Gastrocnemius medialis (tissue), 4 donors: ENCODE data around the gene PDE9A. TPM values are rescaled to one million over a fixed set of nuclear protein-coding genes. Genes with fewer than 3 reads are reported as not detected.
"Not testable (repeated sequence)": the region's sequence is repeated elsewhere in the genome, so short reads cannot be mapped to it uniquely, and the experiment has no call there.

Experiments
- ATAC-seq, 2 donors: fragments of 150-250 bp; one replicate each; pipeline ENCODE4 v1.9.1; 2016
- DNase-seq, 2 donors: peaks; one replicate each; pipeline ENCODE4 v3.0.0-alpha.2; 2019
- H3K27ac ChIP-seq, 4 donors: fragments of 200-600 bp; sonication (generic); 1 replicate in 1 of 4; 2 replicates in 3 of 4; pipeline ENCODE4 v1.5.1; 2016 to 2018; ENCODE audit warnings: mild to moderate bottlenecking in 2 of 4, moderate library complexity in 1 of 4
- H3K27me3 ChIP-seq, 3 donors: fragments of 200-600 bp; sonication (generic) in 2 of 3; 1 replicate in 1 of 3; 2 replicates in 2 of 3; pipeline versions ENCODE4 v1.5.1 to v1.6.0; 2016 to 2019; ENCODE audit warnings: mild to moderate bottlenecking in 1 of 3, moderate library complexity in 1 of 3
- H3K36me3 ChIP-seq, 2 donors: fragments of 200-600 bp; sonication (generic) in 1 of 2; one replicate each; pipeline ENCODE4 v1.5.1; 2017 to 2018
- H3K4me1 ChIP-seq, 2 donors: fragments of 200-600 bp; sonication (generic) in 1 of 2; one replicate each; pipeline ENCODE4 v1.5.1; 2016 to 2017; ENCODE audit warnings: mild to moderate bottlenecking in 2 of 2
- H3K4me3 ChIP-seq, 4 donors: fragments of 200-600 bp; sonication (generic) in 3 of 4; 1 replicate in 1 of 4; 2 replicates in 3 of 4; pipeline ENCODE4 v1.5.1; 2016 to 2019; ENCODE audit warnings: mild to moderate bottlenecking in 2 of 4
- H3K9me3 ChIP-seq, 3 donors: fragments of 200-600 bp; sonication (generic) in 2 of 3; 1 replicate in 1 of 3; 2 replicates in 2 of 3; pipeline ENCODE4 v1.5.1; 2016 to 2019
- CTCF ChIP-seq, 5 experiments: fragments of 450-650 bp in 3 of 5; fragments of 200-600 bp in 2 of 5; sonication (generic) in 2 of 5; IDR thresholded peaks in 4 of 5; conservative IDR thresholded peaks in 1 of 5; 1 replicate in 4 of 5; 2 replicates in 1 of 5; pipeline ENCODE4 v1.5.1; 2016 to 2019; ENCODE audit warnings: antibody characterized with exemption in 5 of 5, mild to moderate bottlenecking in 3 of 5, moderate library complexity in 3 of 5
- POLR2A ChIP-seq, 2 donors: fragments of 450-650 bp; IDR thresholded peaks; one replicate each; pipeline ENCODE4 v1.6.1; 2017; ENCODE audit warnings: antibody characterized with exemption in 2 of 2, mild to moderate bottlenecking in 2 of 2, moderate library complexity in 2 of 2
- in situ Hi-C, 4 donors: fragments of 200-750 bp; cut with MboI; loops; one replicate each; pipeline versions ENCODE4 v1.15.0 to v1.8.0; 2017; ENCODE audit warnings: low sequenced_read_pairs in 4 of 4
- intact Hi-C: fragments of 100-400 bp; cut with DNase I; formaldehyde crosslinking; loops from one replicate; pipeline ENCODE4 v1.15.1; 2023; ENCODE audit warnings: low total_unique reads
- total RNA-seq, 4 donors: library from RNA; depleted of rRNA; stranded (reverse); fragments of >200 nt; gene quantifications; one replicate each; pipeline versions ENCODE4 v1.1.0 to v1.2.3, GENCODE V29; 2016

Gene PDE9A
- total RNA-seq, 4 donors from 2014 or later, result 1.4 to 4.5 (median 1.8) TPM

- peaks cover 0 to 3% (median 0%) of the 10 kb centered on the region in 3 donors for H3K27me3 ChIP-seq
Measured at GRCh38 chr21:42807938-42808613, 154.7 kb downstream of the PDE9A start.

DNA sequence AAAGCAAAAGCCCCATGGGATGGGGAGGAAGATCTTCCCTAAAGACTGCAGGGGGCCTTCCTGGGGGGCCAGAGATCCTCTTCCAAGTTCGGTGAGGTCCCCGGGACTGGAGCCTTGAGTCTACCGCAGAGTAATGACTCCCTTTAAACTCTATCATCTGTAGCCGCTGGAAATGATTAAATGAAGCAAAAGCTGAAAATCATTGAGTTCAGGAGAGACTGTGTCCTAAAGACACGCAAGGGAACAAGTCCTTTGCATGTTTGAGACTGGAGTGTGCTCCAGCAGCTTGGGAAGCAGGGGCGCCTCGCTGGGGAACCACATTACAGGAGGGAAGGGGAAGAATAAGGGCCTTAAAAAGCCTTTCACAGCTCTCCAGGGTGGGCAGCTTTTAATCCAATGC, 155.8 kb downstream of the PDE9A start:
- H3K9me3 ChIP-seq, result no peaks in the 10 kb centered on the region
- intact Hi-C loops, result no loop called here
- H3K36me3 ChIP-seq, result no peaks in the 10 kb centered on the region
- TF ChIP-seq POLR2A (IDR thresholded peaks at IDR 0.05), result no peak
- no peak for TF ChIP-seq CTCF (IDR thresholded peaks at IDR 0.05 in 4 of 5, conservative IDR thresholded peaks at IDR 0.05 in 1 of 5)
- in situ Hi-C loops, result loop anchor here in 2 of 4 donors (25.0 kb wide), 3 partner anchors 197 to 497 kb away; partner anchors contain the start of gene TFF3 (in 1 of the 2)
- no peak overlapping the region for H3K27ac ChIP-seq
- no peak overlapping the region for H3K4me3 ChIP-seq
- no peak for DNase-seq
- no peak for ATAC-seq
- H3K27me3 ChIP-seq, result peaks cover 0 to 3% (median 0%) of the 10 kb centered on the region in 3 donors
- H3K4me1 ChIP-seq, result no peaks in the 10 kb centered on the region

More at GRCh38 chr21:42807938-42808613, 154.7 kb downstream of the PDE9A start:
- ATAC-seq (no peak), DNase-seq (no peak)
- TF ChIP-seq POLR2A (IDR thresholded peaks at IDR 0.05), result no peak
- no peak for TF ChIP-seq CTCF (IDR thresholded peaks at IDR 0.05 in 4 of 5, conservative IDR thresholded peaks at IDR 0.05 in 1 of 5)
- H3K9me3 ChIP-seq, result no peaks in the 10 kb centered on the region
- intact Hi-C loops (no loop called here), in situ Hi-C loops (loop anchor here in 2 of 4 donors (25.0 kb wide), 3 partner anchors 196 to 496 kb away; partner anchors contain the start of gene TFF3 (in 1 of the 2))
- H3K4me3 ChIP-seq, result no peak overlapping the region
- H3K4me1 ChIP-seq, result no peaks in the 10 kb centered on the region
- H3K36me3 ChIP-seq, result no peaks in the 10 kb centered on the region
- H3K27ac ChIP-seq, result no peak overlapping the region

GRCh38 chr21:42809577-42810475, 156.4 kb downstream of the PDE9A start:
- H3K4me1 ChIP-seq, result no peaks in the 10 kb centered on the region
- H3K9me3 ChIP-seq, result no peaks in the 10 kb centered on the region
- ATAC-seq (no peak), DNase-seq (no peak)
- no peak overlapping the region for H3K4me3 ChIP-seq
- intact Hi-C loops (no loop called here), in situ Hi-C loops (loop anchor here in 2 of 4 donors (25.0 kb wide), 3 partner anchors 198 to 498 kb away; partner anchors contain the start of gene TFF3 (in 1 of the 2))
- no peak for TF ChIP-seq POLR2A (IDR thresholded peaks at IDR 0.05)
- no peak for TF ChIP-seq CTCF (IDR thresholded peaks at IDR 0.05 in 4 of 5, conservative IDR thresholded peaks at IDR 0.05 in 1 of 5)
- no peaks in the 10 kb centered on the region for H3K36me3 ChIP-seq
- H3K27ac ChIP-seq, result no peak overlapping the region
- H3K27me3 ChIP-seq, result peaks cover 0 to 3% (median 0%) of the 10 kb centered on the region in 3 donors

GRCh38 chr21:42811960-42812359, 158.5 kb downstream of the PDE9A start:
- ATAC-seq (no peak), DNase-seq (no peak)
- Histone ChIP-seq H3K27me3 (peaks cover 0 to 3% (median 0%) of the 10 kb centered on the region in 3 donors), H3K4me3 (no peak overlapping the region), H3K36me3 (no peaks in the 10 kb centered on the region), H3K27ac (no peak overlapping the region), H3K4me1 (no peaks in the 10 kb centered on the region), H3K9me3 (no peaks in the 10 kb centered on the region)
- intact Hi-C loops (no loop called here), in situ Hi-C loops (loop anchor here in 2 of 4 donors (25.0 kb wide), 3 partner anchors 200 to 500 kb away; partner anchors contain the start of gene TFF3 (in 1 of the 2))
- TF ChIP-seq POLR2A (IDR thresholded peaks at IDR 0.05), result no peak

GRCh38 chr21:42812528-42813241, 159.3 kb downstream of the PDE9A start:
- in situ Hi-C loops, result loop anchor here in 2 of 4 donors (25.0 kb wide), 3 partner anchors 200 to 500 kb away; partner anchors contain the start of gene TFF3 (in 1 of the 2)
- H3K4me3 ChIP-seq, ATAC-seq, H3K4me1 ChIP-seq, H3K36me3 ChIP-seq, H3K27ac ChIP-seq, H3K27me3 ChIP-seq, H3K9me3 ChIP-seq, intact Hi-C loops, DNase-seq: not testable (repeated sequence)
